ENCODE measurements around the gene GUCY1A1. TPM values are rescaled to one million over a fixed set of nuclear protein-coding genes. Genes with fewer than 3 reads are reported as not detected.

GUCY1A1 gene
- total RNA-seq, 1 experiment from 2014 or later = 0.17 TPM

GRCh38 chr4:155774033-155774432, 107.4 kb downstream of the GUCY1A1 start:
- Histone ChIP-seq H3K79me2 (ENCODE audit: low read depth) (no peaks in the 10 kb centered on the region), H3K27me3 (ENCODE audit: insufficient read depth, low read depth) (no peaks in the 10 kb centered on the region), H4K20me1 (ENCODE audit: insufficient read depth) (no peaks in the 10 kb centered on the region), H3K9me2 (ENCODE audit: insufficient read depth) (no peaks in the 10 kb centered on the region), H2AFZ (no peak overlapping the region), H3K27ac (no peak overlapping the region), H3F3A (ENCODE audit: insufficient read depth, low read depth) (no peaks in the 10 kb centered on the region), H3K4me2 (no peak overlapping the region), H3K4me1 (replicated peaks; ENCODE audit: insufficient read depth) (no peaks in the 10 kb centered on the region), H3K4me3 (no peak overlapping the region), H3K36me3 (ENCODE audit: low read depth) (no peaks in the 10 kb centered on the region), H3K9me3 (ENCODE audit: insufficient read depth, low read depth) (no peaks in the 10 kb centered on the region)
- no TSS peak for BruUV-seq (replicated peaks)
- CTCF ChIA-PET = no interaction called here
- DNase-seq = no peak
- intact Hi-C loops (cut with micrococcal nuclease; ENCODE audit: unreplicated experiment) = no loop called here
- POLR2A ChIA-PET (ENCODE audit: unreplicated experiment) = no interaction called here
- TF ChIP-seq EZH2 (IDR thresholded peaks at IDR 0.05; ENCODE audit: low read depth) (no peak), CTCF (conservative IDR thresholded peaks at IDR 0.05) (no peak)

- H3K4me1 ChIP-seq (replicated peaks; ENCODE audit: insufficient read depth) = no peaks in the 10 kb centered on the region
- H3K27ac ChIP-seq = no peak overlapping the region
- no peaks in the 10 kb centered on the region for H3K9me2 ChIP-seq (ENCODE audit: insufficient read depth)
- no peaks in the 10 kb centered on the region for H3K36me3 ChIP-seq (ENCODE audit: low read depth)
- TF ChIP-seq EZH2 (IDR thresholded peaks at IDR 0.05; ENCODE audit: low read depth) (no peak), CTCF (conservative IDR thresholded peaks at IDR 0.05) (no peak)
- no peaks in the 10 kb centered on the region for H3K79me2 ChIP-seq (ENCODE audit: low read depth)
- no peaks in the 10 kb centered on the region for H3F3A ChIP-seq (ENCODE audit: insufficient read depth, low read depth)
- ChIA-PET POLR2A (ENCODE audit: unreplicated experiment) (no interaction called here), CTCF (no interaction called here)
- H4K20me1 ChIP-seq (ENCODE audit: insufficient read depth) = no peaks in the 10 kb centered on the region
- intact Hi-C loops (cut with micrococcal nuclease; ENCODE audit: unreplicated experiment) = no loop called here
- no peak for DNase-seq
- no peak overlapping the region for H2AFZ ChIP-seq
- no peaks in the 10 kb centered on the region for H3K9me3 ChIP-seq (ENCODE audit: insufficient read depth, low read depth)
- H3K4me2 ChIP-seq = no peak overlapping the region
- no peaks in the 10 kb centered on the region for H3K27me3 ChIP-seq (ENCODE audit: insufficient read depth, low read depth)
- no peak overlapping the region for H3K4me3 ChIP-seq
- no TSS peak for BruUV-seq (replicated peaks)
Measured at GRCh38 chr4:155777971-155778735, 111.5 kb downstream of the GUCY1A1 start.

- no peaks in the 10 kb centered on the region for H3K79me2 ChIP-seq (ENCODE audit: low read depth)
- H2AFZ ChIP-seq = no peak overlapping the region
- TF ChIP-seq EZH2 (IDR thresholded peaks at IDR 0.05; ENCODE audit: low read depth) (no peak), CTCF (conservative IDR thresholded peaks at IDR 0.05) (no peak)
- BruUV-seq (replicated peaks) = no TSS peak
- ChIA-PET POLR2A (ENCODE audit: unreplicated experiment) (no interaction called here), CTCF (no interaction called here)
- H3F3A ChIP-seq (ENCODE audit: insufficient read depth, low read depth) = no peaks in the 10 kb centered on the region
- H3K4me1 ChIP-seq (replicated peaks; ENCODE audit: insufficient read depth) = no peaks in the 10 kb centered on the region
- H3K27ac ChIP-seq = no peak overlapping the region
- intact Hi-C loops (cut with micrococcal nuclease; ENCODE audit: unreplicated experiment) = no loop called here
- no peak overlapping the region for H3K4me2 ChIP-seq
- no peaks in the 10 kb centered on the region for H3K9me3 ChIP-seq (ENCODE audit: insufficient read depth, low read depth)
- no peaks in the 10 kb centered on the region for H4K20me1 ChIP-seq (ENCODE audit: insufficient read depth)
- no peaks in the 10 kb centered on the region for H3K36me3 ChIP-seq (ENCODE audit: low read depth)
- DNase-seq = no peak
- no peaks in the 10 kb centered on the region for H3K27me3 ChIP-seq (ENCODE audit: insufficient read depth, low read depth)
- no peaks in the 10 kb centered on the region for H3K9me2 ChIP-seq (ENCODE audit: insufficient read depth)
- no peak overlapping the region for H3K4me3 ChIP-seq
Measured at GRCh38 chr4:155780775-155781174, 114.1 kb downstream of the GUCY1A1 start.
